OCI-LY1 (cell line): ENCODE measurements around the gene CNN2.

Experiments used
- EZH2 ChIP-seq: fragments of 200-600 bp; sonication (generic), shearing (Covaris generic); IDR thresholded peaks from 2 replicates; pipeline ENCODE4 v1.8.0; 2017; ENCODE audit warnings: borderline replicate concordance, mixed run types, mild to moderate bottlenecking, antibody characterized with exemption, low read length, moderate library complexity, mixed read lengths
- TF ChIP-seq, protein P1 (sequence below): fragments of 200-600 bp; sonication (generic), shearing (Covaris generic); IDR thresholded peaks from 2 replicates; pipeline ENCODE4 v1.5.1; 2017; ENCODE audit warnings: mild to moderate bottlenecking, antibody characterized with exemption, low read length, moderate library complexity, mixed read lengths

DNA sequence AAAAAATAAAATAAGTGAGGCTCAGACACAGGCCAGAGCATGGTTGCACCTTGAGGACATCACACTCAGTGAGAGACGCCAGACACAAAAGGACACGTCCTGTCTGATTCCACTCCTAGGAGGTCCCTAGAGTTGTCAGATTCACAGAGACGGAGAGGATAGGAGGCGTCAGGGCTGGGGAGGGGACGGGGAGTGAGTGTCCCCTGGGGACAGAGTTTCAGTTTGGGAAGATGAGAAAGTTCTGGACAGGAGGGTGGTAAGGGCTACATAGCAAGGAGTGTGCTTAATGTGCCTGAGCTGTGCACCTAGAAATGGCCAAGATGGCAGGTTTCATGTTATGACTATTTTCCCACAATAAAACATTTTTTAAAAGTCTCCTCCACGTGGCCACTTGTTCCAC is 28.3 kb upstream of the CNN2 start:
- TF ChIP-seq, protein P1, sequence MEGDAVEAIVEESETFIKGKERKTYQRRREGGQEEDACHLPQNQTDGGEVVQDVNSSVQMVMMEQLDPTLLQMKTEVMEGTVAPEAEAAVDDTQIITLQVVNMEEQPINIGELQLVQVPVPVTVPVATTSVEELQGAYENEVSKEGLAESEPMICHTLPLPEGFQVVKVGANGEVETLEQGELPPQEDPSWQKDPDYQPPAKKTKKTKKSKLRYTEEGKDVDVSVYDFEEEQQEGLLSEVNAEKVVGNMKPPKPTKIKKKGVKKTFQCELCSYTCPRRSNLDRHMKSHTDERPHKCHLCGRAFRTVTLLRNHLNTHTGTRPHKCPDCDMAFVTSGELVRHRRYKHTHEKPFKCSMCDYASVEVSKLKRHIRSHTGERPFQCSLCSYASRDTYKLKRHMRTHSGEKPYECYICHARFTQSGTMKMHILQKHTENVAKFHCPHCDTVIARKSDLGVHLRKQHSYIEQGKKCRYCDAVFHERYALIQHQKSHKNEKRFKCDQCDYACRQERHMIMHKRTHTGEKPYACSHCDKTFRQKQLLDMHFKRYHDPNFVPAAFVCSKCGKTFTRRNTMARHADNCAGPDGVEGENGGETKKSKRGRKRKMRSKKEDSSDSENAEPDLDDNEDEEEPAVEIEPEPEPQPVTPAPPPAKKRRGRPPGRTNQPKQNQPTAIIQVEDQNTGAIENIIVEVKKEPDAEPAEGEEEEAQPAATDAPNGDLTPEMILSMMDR, result no peak
- TF ChIP-seq EZH2, result no peak
